NCI-H226 (cell line): Measurements from ENCODE around the gene EIF4G3.
"Not testable (repeated sequence)": the region's sequence is repeated elsewhere in the genome, so short reads cannot be mapped to it uniquely, and the experiment has no call there.

Source experiments
- DNase-seq: peaks from one replicate; pipeline ENCODE4 v3.0.0-alpha.2; 2015

EIF4G3 gene

GRCh38 chr1:21176586-21177555 is at the start of gene EIF4G3:
TSS of gene EIF4G3 (minus strand) at chr1:21176897. CDS start at chr1:21002742, 174,155 bp downstream.
- peak; percentile 84 for DNase-seq

GRCh38 chr1:21225065-21225464 is 48.4 kb upstream of the EIF4G3 start:
- no peak for DNase-seq

- no peak for DNase-seq
These were observed 44.1 kb upstream of the EIF4G3 start for GRCh38 chr1:21220815-21221214.

- no peak for DNase-seq
These were observed 43.0 kb upstream of the EIF4G3 start for GRCh38 chr1:21219674-21220073.

- DNase-seq = no peak
These were observed 41.3 kb upstream of the EIF4G3 start for GRCh38 chr1:21217812-21218596.

GRCh38 chr1:21216835-21217811 is 40.4 kb upstream of the EIF4G3 start:
- DNase-seq = peak; percentile 16

- peak; percentile 4 for DNase-seq
These were observed 35.4 kb upstream of the EIF4G3 start for GRCh38 chr1:21212126-21212525.

- not testable (repeated sequence) for DNase-seq
These were observed 31.5 kb upstream of the EIF4G3 start for GRCh38 chr1:21208137-21208700.

GRCh38 chr1:21206117-21206516 is 29.4 kb upstream of the EIF4G3 start:
- DNase-seq = no peak

GRCh38 chr1:21205416-21205815 is 28.7 kb upstream of the EIF4G3 start:
- DNase-seq = peak; percentile 27

- no peak for DNase-seq
These were observed 25.0 kb upstream of the EIF4G3 start for GRCh38 chr1:21201650-21202049.

- DNase-seq = not testable (repeated sequence)
These were observed 24.5 kb upstream of the EIF4G3 start for GRCh38 chr1:21201238-21201637.

GRCh38 chr1:21200767-21201166 is 24.1 kb upstream of the EIF4G3 start:
- no peak for DNase-seq

GRCh38 chr1:21198929-21199328 is 22.2 kb upstream of the EIF4G3 start:
- no peak for DNase-seq

- no peak for DNase-seq
These were observed 16.2 kb upstream of the EIF4G3 start for GRCh38 chr1:21192871-21193270.

- no peak for DNase-seq
These were observed 15.6 kb upstream of the EIF4G3 start for GRCh38 chr1:21192284-21192683.

- not testable (repeated sequence) for DNase-seq
These were observed 14.1 kb upstream of the EIF4G3 start for GRCh38 chr1:21190771-21191170.

- DNase-seq = no peak
These were observed 13.3 kb upstream of the EIF4G3 start for GRCh38 chr1:21189906-21190500.

GRCh38 chr1:21189421-21189820 is 12.7 kb upstream of the EIF4G3 start:
- DNase-seq = no peak

- DNase-seq = no peak
These were observed 11.5 kb upstream of the EIF4G3 start for GRCh38 chr1:21188235-21188634.

- no peak for DNase-seq
These were observed 8.6 kb upstream of the EIF4G3 start for GRCh38 chr1:21185221-21185731.
